HG03097 (cell line): ENCODE results near the gene SLC25A13.
"Not testable (repeated sequence)": the region's sequence is repeated elsewhere in the genome, so short reads cannot be mapped to it uniquely, and the experiment has no call there.

ENCODE experiments used
- ATAC-seq: cut with Tn5 transposase; IDR thresholded peaks from one replicate; pipeline ENCODE4 v1.9.1; 2021; ENCODE audit not compliant: unreplicated experiment, low FRiP score

Gene SLC25A13

DNA sequence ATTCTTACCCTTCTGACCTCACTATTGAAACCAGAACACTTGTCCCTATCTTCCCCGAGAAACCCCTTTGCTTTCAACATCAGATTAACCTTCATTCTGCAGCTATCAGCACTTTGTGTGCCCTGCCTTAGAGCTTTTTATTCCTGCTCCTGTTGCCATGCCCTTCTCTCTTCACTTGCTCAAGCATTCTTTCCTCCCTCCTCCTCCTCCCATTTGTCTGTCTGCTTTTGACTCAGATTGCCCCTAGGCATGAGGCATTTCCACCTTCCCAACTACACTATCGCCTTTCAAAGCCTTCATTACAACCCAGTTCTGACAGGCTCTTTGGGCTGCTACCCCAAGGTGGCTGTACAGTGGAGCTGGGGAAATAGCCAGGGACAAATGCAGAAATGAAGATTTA is 143.3 kb downstream of the SLC25A13 start:
- ATAC-seq, result no peak

- ATAC-seq, result no peak
These were observed 144.5 kb downstream of the SLC25A13 start for GRCh38 chr7:96177353-96177752.

DNA sequence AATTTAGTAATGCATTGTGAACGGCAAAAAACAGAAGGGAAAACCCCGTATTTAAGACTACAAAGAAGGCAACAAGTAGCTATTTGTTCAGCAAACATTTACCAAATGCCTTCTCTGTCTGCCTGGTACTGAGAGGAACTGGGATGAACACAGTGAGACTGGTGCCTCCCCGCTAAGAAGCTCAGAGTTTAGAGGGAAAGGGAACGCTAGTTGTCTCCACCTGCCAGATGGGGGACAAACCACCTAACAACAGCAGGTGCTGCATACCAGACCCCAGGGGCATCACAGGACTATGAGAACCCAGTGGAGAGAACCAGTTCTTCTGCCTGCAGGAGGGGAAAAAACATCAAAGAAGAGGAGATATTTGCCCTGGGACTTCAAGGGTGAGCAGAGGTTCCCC is 147.1 kb downstream of the SLC25A13 start:
- ATAC-seq, result no peak

DNA sequence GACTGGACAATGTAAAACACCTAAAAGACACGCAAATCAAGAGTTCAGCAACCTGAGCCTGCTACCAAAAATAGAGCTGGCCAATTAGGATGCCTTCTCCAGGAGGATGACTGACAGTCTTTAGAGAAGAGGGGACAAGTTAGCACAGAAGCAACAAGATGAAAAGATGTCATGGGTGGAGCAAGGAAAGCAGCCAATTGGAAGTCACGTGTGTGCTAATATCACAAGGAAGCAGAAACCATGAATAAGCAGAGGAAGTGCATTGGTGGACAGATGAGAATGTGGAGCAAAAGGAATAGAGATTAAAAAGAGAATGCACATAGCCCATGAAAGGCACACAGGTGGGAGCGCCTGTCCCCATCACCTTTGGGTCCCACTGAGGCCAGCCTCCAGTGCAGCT is 148.1 kb downstream of the SLC25A13 start:
- ATAC-seq, result no peak

- no peak for ATAC-seq
These were observed 152.5 kb downstream of the SLC25A13 start for GRCh38 chr7:96169439-96169838.

DNA sequence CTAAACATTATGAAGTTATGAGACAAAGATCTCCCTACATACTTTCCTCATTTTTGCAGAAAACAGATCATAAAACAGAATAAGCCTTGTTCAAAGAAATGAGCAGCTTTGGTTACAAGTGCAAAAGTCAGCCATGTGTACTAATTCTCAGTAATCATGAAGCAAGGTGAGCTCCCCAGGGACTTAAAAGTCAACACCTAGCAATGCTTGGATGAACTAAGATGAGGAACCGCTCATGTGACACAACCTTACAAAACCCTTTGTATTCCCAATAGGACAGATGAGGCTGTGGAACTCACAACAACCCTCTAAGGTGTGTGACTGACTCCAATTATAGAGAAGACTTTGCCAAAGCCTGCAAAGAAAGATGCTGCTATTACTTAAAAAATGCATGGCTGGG is 154.5 kb downstream of the SLC25A13 start:
- no peak for ATAC-seq

- no peak for ATAC-seq
These were observed 160.0 kb downstream of the SLC25A13 start for GRCh38 chr7:96161897-96162296.

DNA sequence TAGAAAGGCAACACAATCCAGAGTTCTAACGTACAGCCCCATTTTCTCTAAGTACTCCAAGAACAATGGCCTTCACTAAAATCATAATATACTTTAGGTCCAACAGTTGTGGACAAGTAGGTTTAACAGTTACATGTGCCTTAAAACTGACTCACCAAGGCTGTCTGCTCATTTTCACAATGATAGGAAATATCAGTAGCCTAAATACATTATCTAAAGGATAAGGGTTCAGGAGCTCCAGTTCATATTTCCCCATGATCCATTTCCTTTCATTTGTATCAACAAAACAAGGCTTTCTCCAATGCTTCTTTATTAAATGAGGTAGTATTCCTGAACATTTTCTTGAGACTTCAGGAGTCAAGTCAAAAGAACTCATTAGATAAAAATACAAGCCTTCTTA is 164.0 kb downstream of the SLC25A13 start:
- no peak for ATAC-seq

DNA sequence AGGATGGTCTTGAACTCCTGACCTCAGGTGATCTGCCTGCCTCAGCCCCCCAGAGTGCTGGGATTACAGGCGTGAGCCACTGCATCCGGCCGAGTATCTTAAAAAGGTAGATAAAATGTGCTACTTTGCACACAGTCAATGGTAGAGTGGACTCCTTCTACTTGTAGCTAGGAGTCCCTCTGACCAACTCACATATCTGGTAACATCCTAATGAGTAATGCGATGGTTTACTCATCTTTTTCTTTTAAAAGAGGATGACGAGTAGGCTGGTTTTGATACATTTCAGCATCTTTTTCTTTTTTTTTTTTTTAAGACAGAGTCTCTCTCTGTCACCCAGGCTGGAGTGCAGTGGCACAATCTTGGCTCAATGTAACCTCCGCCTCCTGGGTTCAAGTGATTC is 167.4 kb downstream of the SLC25A13 start:
- ATAC-seq, result not testable (repeated sequence)

GRCh38 chr7:96152706-96153105 is 169.2 kb downstream of the SLC25A13 start:
- ATAC-seq, result no peak

DNA sequence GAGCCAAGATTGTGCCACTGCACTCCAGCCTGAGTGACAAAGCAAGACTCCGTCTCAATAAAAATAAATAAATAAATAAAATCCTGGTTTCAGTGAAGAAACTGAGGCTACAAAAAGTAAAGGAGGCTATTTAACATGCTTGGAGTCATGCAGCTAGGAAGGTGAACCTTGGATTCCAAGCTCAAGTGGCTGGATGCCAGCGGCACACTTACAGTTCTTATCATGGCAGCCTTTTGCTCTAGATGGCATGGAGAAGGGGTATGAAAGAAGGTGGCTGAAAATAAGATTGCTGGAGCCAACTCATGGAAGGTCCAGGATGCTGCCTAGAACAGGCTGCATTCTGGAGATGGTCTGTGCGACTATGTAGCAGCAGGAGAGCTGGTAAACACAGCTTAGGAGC is 170.0 kb downstream of the SLC25A13 start:
- ATAC-seq, result no peak

DNA sequence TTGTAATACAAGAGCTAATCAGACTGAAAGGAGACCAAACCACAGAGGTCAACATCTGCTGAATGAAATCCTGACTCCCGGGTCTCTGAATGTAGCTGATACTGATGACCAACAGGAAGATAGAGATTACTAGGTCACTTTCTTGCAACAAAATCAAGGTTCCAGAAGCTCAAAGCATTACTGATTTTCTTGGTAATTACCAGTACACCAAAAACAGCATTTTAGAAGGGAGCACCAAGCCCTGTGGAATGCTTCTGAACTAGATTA is 177.7 kb downstream of the SLC25A13 start:
- no peak for ATAC-seq

DNA sequence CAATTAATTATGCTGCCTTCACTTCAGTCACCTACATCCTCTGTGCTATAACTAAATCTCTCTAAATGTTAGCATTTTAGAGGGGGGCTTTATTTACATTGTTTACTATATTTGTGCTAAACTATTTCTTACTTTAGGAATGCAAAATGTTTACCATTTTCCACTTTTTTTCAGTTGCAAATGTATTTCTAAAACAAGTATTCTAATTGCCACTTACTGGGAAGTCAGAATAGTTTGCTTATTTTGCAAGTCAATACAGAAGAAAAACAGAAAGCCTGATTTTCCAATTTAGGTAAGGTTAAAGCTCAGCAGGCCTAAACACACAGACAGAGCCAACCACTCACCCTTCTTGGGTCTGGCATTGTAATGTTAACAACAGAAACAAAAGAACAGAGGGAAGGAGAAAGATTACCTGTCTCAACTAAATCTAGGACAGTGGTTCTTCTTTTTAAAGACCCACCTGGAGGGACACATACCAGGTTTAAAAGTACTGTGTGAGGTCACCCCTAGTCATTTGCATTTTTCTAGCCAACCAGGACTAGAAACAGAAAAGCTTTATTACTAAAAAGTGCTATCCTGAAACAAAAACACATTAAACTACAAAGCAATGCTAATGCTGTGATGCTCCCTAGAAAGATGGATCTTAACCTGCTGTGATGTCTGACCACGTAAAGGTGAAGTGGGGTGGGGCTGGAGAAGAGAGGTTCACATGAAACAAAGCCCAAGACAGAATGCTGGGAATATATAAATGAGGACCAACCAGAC is 178.2 kb downstream of the SLC25A13 start:
- no peak for ATAC-seq

DNA sequence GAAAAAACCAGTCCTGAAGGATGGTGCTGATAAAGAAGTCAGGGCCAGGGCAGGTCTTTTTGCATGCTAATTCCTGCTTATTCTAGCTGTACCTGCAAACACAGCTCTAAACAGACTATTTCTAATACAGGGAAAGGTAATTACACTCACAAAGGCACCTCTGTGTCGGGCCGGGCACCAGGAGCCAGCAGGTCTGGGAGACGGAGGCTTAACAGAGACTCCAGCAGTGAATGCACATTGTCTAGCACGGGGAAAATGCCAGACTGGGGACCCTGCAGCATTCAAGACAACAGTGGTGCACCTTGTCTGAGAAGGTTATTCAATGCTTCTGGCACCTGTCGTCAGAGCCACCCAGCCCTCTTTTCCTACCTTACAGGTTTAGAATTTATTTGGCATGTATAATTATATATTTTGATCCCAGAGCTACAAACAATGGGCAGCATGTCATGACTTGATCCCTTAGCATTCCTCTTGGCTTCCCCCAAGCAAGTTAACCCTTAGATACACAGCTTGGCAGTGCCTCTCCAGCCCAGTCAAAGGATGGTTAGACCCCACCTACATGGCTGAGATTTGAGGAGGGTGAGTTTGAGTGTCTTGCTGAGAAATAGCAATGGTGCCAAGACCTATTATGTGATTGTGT is 185.2 kb downstream of the SLC25A13 start:
- no peak for ATAC-seq

DNA sequence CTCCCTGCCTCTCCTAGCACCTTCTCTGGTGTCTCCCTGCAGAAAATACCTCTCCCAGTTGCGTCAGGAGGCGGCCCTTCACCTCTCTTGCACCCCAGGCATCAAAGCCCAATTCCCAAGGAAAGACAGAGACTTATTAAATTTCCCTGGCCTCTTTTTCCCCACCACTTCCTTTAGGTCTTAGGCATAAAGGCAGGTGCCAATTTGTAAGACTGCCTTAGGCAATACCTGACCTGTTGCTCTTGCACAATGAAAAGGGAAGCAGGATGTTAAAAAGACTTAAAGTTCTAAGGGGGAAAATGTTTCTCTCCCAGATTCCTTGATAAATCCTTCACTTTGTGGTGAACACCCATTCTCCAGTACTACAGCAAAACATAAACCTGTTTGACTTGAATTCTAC is 186.7 kb downstream of the SLC25A13 start:
- ATAC-seq, result no peak

DNA sequence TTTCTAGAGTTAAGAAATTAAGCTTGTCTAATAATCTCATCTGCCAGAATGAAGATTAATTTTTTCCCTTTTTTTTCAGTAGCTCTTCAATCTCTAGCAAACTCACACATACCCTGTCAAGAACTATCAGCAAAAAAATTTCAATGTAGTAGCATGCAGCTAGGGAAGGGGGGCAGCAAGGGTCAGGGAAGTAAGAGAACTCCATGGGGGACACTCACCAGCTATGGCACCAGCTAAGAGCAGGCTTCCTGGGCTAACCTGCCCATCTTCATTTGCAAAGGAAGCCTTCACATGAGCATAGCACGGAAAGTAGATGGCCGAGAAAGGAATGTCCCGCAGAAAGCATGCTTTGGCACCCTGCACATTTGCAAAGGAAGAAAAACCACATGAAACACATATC is 190.4 kb downstream of the SLC25A13 start:
- ATAC-seq, result no peak

DNA sequence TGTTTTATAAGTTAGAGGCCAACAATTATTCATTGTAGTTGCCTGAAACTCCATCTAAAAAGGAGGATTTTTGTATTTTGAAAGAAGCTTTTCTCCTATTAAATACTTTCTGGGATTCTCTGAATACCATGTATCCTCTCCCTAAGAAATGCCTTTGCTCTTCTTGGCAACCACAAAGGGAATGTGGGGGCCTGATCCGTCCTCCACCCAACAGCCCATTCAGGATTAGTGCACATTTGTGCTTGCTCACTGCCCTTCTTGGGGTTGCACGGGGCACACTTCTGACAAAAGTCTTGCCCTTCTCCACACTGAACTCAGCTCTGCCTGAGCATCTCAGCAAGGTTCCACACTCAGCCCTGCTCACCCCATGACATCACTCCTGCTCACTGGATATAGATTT is 194.2 kb downstream of the SLC25A13 start:
- no peak for ATAC-seq

GRCh38 chr7:96126382-96126781 is 195.5 kb downstream of the SLC25A13 start:
- no peak for ATAC-seq

DNA sequence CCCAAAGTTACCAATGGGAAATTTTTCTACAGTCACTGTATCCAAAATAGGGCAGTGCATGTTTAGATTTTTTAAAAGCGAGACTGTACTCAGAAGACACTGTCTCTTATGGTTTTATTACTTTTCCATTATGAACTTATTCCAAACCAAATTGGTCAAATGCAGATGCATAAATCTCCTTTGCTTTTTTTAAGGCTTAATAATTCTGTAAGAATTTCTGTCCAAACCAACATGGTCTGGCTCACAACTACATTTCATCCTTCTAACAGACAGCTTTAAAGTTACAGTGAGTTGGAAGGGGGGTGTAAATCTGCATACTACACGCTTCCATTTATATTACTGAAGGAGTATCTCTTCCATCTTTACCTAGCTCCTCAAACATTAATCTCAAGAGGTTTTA is 199.2 kb downstream of the SLC25A13 start:
- ATAC-seq, result no peak

DNA sequence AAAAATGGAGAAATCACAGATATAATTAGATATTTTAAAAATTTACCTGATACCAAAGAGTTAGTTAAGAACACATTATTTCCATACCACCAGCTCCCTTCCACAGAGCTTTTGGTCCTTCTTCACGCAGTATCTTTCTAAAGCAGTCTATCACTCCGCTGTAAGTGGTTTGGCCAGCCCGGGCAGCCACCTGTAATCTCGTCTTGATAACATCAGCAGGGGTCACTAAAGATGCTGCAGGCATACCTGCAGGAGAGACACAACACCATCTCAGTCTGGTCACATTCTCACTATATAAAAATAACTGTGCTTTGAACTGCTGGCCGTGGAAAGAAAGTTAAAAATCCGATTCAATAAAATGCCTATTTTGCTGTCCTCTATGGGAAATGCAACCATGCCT is 200.1 kb downstream of the SLC25A13 start:
- no peak for ATAC-seq

GRCh38 chr7:96120445-96121225 is 201.3 kb downstream of the SLC25A13 start:
- no peak for ATAC-seq

DNA sequence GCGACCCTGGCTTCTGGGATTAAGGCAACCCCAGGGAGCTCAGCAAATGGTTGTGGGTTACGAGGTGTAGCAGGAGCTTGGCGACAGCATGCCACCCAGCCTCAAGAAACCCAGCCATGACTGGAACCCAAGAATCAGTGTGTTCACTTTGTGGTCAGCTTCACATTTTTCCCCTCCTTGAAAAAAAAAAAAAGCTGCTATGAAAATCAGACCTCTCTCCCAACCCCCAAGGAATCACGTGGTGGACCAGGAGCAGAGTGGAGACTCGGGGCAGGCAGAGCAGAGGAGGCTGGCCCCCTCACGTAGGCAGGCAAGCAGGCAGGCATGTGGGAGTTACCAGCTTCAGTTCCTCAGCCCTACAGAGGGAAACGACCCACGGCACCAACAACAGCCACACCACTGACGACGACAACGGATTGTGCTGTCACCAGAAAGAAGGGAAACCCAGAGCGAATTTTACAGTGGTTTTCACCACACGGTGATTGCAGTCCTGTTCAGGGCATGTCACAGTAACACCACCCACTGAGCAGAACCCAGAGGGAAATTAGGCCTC is 203.4 kb downstream of the SLC25A13 start:
- no peak for ATAC-seq
